GM19452 (cell line): ENCODE data around the gene ARHGAP42.

Experiments used
- ATAC-seq: cut with Tn5 transposase; IDR thresholded peaks from one replicate; pipeline ENCODE4 v1.9.1; 2021; ENCODE audit not compliant: unreplicated experiment

The ARHGAP42 gene

GRCh38 chr11:100827934-100828661, 141.0 kb downstream of the ARHGAP42 start:
- peak; percentile 77 for ATAC-seq

- no peak for ATAC-seq
These were observed 143.2 kb downstream of the ARHGAP42 start for GRCh38 chr11:100830274-100830673.

GRCh38 chr11:100830978-100831732, 144.1 kb downstream of the ARHGAP42 start:
- no peak for ATAC-seq

GRCh38 chr11:100831929-100832494, 144.9 kb downstream of the ARHGAP42 start:
- no peak for ATAC-seq

- ATAC-seq: no peak
These were observed 145.7 kb downstream of the ARHGAP42 start for GRCh38 chr11:100832829-100833228.

DNA sequence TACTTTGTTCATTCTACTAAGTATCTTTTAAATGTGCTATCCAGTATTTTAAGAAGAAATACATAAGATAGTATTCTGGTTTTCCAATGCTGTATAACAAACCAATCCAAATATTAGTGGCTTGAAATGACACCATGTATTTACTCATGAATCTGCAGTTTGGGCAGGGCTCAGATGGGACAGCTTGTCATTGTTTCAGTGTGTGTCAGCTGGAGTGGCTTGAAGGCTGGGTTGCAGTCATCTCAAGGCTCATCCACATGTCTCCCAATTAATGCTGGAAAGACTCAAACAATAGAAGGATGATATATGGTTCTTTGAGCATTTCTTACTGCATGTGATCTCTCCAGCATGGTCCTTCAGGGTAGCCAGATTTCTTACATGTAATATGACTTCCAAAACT, 146.2 kb downstream of the ARHGAP42 start:
- ATAC-seq: no peak

DNA sequence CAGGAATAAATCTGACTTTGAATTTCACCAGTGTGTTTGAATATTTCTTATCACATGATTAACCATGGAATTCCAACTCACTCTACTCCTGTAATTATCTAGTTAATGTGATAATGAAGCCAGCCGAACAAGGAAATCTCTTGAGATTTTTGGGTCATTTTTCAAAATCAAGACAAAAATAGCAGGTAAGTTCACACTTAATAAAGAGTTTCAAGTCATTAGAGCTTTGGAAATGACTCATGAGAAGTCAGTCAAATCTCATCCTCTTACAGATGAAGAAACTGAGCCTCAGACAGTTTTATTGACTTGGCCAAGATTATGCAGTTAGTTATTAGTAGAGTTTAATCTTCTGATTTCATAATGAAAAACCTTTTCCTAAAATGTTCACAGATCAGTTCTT, 148.8 kb downstream of the ARHGAP42 start:
- ATAC-seq: no peak

DNA sequence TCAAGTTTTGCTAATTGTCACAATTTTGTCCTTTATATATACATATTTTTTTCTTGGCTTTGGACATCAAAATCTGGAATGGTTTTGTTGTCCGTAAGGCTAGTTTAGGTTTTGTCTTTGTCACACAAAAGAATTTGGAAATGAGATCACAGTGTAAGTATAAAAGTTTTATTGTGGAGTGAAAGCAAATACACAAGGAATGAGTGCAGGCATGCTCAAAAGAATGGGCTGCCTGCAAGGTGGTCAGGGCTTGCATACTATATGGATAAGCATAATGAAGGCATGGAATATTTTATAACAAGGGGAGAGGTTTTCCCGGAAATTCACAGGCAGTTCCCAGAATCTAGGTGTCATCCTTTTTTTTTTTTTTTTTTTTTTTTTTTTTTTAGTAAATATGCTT, 150.2 kb downstream of the ARHGAP42 start:
- no peak for ATAC-seq

- no peak for ATAC-seq
These were observed 154.8 kb downstream of the ARHGAP42 start for GRCh38 chr11:100841711-100842407.

DNA sequence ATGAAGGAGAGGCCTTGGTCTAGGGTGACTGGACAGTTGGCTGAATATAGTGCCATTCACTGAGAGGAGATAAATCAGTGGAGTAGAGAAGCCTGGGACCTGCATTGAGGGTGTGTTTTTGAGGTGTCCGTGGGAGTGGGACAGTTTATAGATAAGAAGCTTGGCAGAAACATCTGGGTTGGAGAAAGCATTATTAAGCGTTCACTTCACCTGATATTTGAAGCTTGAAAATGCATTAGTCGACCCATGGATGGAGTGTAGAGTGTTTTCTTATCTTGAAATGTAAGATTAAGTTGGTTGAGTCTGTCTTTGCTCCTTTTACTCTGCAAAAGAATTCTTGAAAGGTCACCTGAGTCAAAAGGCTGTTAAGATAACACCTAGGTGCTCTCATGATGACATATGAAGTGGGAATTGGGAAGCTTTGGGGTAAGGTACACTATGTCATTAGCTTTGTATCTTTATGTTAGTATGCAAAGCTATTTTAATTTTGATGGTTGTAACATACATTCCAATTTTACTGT, 160.7 kb downstream of the ARHGAP42 start:
- ATAC-seq: no peak

- ATAC-seq: no peak
These were observed 162.2 kb downstream of the ARHGAP42 start for GRCh38 chr11:100849009-100849900.

GRCh38 chr11:100849901-100850235, 162.8 kb downstream of the ARHGAP42 start:
- ATAC-seq: no peak

DNA sequence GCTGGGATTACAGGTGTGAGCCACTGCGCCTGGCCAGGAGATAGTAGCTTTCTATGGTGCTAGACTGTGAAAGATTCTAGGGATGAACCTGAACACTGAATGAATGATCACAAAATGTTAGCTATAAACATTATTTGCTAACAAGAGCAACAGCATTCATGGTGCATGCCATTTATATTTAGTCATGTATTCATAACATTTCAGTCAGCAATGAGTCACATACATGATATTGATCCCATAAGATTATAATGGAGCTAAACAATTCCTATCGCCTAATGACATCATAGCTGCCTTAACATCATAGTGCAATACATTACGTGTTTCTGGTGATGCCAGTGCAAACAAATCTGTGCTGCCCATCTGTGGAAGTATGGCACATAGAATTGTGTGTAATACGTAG, 164.1 kb downstream of the ARHGAP42 start:
- ATAC-seq: no peak

DNA sequence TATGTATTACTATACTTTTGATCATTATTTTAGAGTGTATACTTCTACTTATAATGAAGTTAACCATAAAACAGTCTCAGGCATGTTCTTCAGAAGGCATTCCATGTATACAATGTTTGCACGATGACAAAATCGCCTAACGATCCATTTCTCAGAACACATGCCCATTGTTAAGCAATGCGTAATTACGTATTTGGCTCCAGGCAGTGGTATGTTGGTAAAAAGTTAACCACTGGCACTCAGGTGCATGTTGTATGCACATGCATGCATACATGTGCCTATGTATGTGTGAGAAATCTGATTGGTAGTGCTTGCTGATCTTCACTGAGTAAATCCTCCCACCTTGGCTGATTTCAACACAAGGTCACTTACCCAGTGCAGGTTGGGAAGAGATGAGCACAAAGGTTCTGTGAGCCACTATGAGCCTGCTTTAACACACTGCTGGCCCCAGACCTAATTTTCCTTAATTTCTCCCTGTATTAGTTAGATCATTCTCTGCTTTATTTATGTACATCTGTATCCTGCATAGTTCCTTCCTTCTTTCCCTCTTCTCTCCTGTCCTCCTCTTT, 164.6 kb downstream of the ARHGAP42 start:
- ATAC-seq: no peak

DNA sequence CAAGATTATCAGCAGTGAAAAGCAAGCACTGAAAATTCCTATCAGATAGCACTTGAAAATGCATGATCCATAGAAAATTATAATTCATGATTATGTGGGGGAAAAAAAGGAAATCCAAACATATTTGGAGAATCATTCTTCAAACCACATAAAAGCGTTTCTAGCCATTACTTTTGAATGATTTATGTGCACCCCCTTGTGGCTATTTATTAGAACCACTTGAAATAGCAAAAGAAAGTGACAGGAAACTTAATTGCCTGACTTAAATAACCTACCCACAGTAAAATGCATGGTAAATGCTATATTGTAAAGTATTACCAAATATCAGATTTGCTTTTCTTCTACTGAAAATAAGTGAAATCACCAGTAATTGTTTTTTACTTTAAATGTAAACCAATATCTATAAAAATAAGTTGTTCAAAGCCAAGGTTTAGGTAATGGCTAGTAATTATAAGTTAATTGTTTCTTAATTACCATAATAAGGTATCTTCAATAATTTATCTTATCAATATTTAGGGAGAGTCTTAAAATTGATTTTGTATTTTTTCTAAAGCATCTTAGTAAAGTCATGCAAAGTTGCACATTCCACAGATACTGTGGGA, 168.5 kb downstream of the ARHGAP42 start:
- no peak for ATAC-seq

GRCh38 chr11:100857236-100858005, 170.3 kb downstream of the ARHGAP42 start:
- ATAC-seq: no peak

GRCh38 chr11:100860318-100861155, 173.4 kb downstream of the ARHGAP42 start:
- ATAC-seq: no peak

DNA sequence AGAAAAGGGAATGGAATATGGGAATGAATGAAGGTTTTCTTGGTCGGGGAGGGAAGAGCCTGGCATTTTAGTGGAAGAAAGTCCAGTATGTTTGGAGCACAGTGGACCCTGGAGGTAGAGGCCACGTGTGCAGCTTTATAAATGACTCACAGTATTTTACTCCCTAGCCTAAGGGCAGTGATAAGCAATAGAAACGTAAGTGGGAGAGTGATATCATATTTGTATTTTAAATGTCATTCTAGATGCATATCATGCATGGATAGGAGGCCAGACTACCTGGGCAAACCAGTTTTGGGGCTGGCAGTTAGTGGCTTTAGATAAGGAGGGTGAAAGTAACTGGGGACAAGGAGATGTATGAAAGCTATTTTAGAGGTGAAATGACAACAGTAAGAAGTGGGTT, 174.1 kb downstream of the ARHGAP42 start:
- ATAC-seq: no peak
